Heart left ventricle (tissue), 16 donors: Measurements from ENCODE around the gene DEPP1. TPM values are rescaled to one million over a fixed set of nuclear protein-coding genes. Genes with fewer than 3 reads are reported as not detected.
A peak's percentile ranks its signal among the peaks of the same experiment; 100 is the strongest.
"Not testable (repeated sequence)": the region's sequence is repeated elsewhere in the genome, so short reads cannot be mapped to it uniquely, and the experiment has no call there.

ENCODE experiments used
- ATAC-seq, 4 donors: fragments of 200-7000 bp; cut with Tn5 transposase; one replicate each; pipeline ENCODE4 v1.9.1; 2020 to 2022; ENCODE audit warnings: moderate library complexity in 4 of 4, mild to moderate bottlenecking in 3 of 4, moderate number of reproducible peaks in 1 of 4
- DNase-seq, 5 donors: peaks; one replicate each; pipeline ENCODE4 v3.0.0-alpha.2; 2020
- H3K27ac ChIP-seq, 12 donors: fragments of 200-600 bp; sonication (generic) in 4 of 12; one replicate each; pipeline versions ENCODE4 v1.5.0 to v1.8.0; 2016 to 2022; ENCODE audit warnings: mild to moderate bottlenecking in 2 of 12
- H3K27me3 ChIP-seq, 9 donors: fragments of 200-600 bp; sonication (generic) in 2 of 9; one replicate each; pipeline versions ENCODE4 v1.5.1 to v1.8.0; 2016 to 2022; ENCODE audit warnings: mild to moderate bottlenecking in 3 of 9
- H3K36me3 ChIP-seq, 9 donors: fragments of 200-600 bp; sonication (generic) in 2 of 9; one replicate each; pipeline versions ENCODE4 v1.5.0 to v1.8.0; 2018 to 2022; ENCODE audit warnings: mild to moderate bottlenecking in 2 of 9
- H3K4me1 ChIP-seq, 12 donors: fragments of 200-600 bp; sonication (generic) in 4 of 12; one replicate each; pipeline versions ENCODE4 v1.5.0 to v1.8.0; 2016 to 2022; ENCODE audit warnings: mild to moderate bottlenecking in 3 of 12
- H3K4me3 ChIP-seq, 12 donors: fragments of 200-600 bp; sonication (generic) in 4 of 12; one replicate each; pipeline versions ENCODE4 v1.5.0 to v1.8.0; 2017 to 2022; ENCODE audit warnings: mild to moderate bottlenecking in 9 of 12, moderate library complexity in 4 of 12
- H3K9me3 ChIP-seq, 12 donors: fragments of 200-600 bp; sonication (generic) in 4 of 12; one replicate each; pipeline versions ENCODE4 v1.5.0 to v1.8.0; 2016 to 2022; ENCODE audit warnings: mild to moderate bottlenecking in 1 of 12
- CTCF ChIP-seq, 12 donors: fragments of 200-600 bp; sonication (generic) in 4 of 12; IDR thresholded peaks; one replicate each; pipeline versions ENCODE4 v1.5.0 to v1.8.0; 2018 to 2022; ENCODE audit warnings: antibody characterized with exemption in 12 of 12, mild to moderate bottlenecking in 5 of 12
- POLR2A ChIP-seq, 2 donors: fragments of 450-650 bp; IDR thresholded peaks; one replicate each; pipeline ENCODE4 v1.6.1; 2017; ENCODE audit warnings: antibody characterized with exemption in 2 of 2, mild to moderate bottlenecking in 2 of 2, moderate library complexity in 2 of 2
- WGBS, 4 donors: extraction: QIAGEN DNeasy Blood & Tissue Kit in 2 of 4; methylation state at CpG; one replicate each; pipeline versions ENCODE4 v1.1.5 to v1.1.7; 2013 to 2018; 5-methylcytosine and 5-hydroxymethylcytosine counted together
- intact Hi-C, 10 donors: fragments of 100-400 bp; cut with DNase I; formaldehyde crosslinking; loops; one replicate each; pipeline versions ENCODE4 v1.11.1 to v1.14.2; 2022
- long read RNA-seq, 3 donors: library from polyadenylated mRNA; unstranded; transcript quantifications; one replicate each; pipeline ENCODE4 v2.0.0, GENCODE V29; 2020 to 2021
- polyA plus RNA-seq, 2 donors: library from polyadenylated mRNA; stranded (reverse); fragments of 200-250 nt; gene quantifications; one replicate each; pipeline ENCODE4 v1.2.3, GENCODE V29; 2013
- total RNA-seq, 9 donors: library from RNA; depleted of rRNA in 2 of 9; stranded (reverse); fragments of >200 nt in 2 of 9; fragmentation: NEBNext Ultra II Directional in 3 of 9; extraction: Animal tissue kit (Norgen Biotek cat#: 25700) in 3 of 9; gene quantifications; one replicate each; pipeline versions ENCODE4 v1.1.0 to v1.2.4, GENCODE V29; 2016 to 2023
- donor health status: ischemic (EF 13 %, LVEDD 7.1; RV severe dilation, severe dysfunction).
- donor health status: healthy with polysubstance abuse.
- donor health status: DM: no; HTN: yes; CAD: no.
- donor health status: DM: no; HTN: no; CAD: no.
- donor health status: ischemic (EF 25% LVEDD 6.9; RV normal size, moderate dysfunction).
- donor health status: ischemic (EF 25% LVEDD 5.7; RV mildly dilated, moderate dysfunction).
- donor health status: healthy.
- donor health status: DM: yes; HTN: yes; CAD: no.
- donor health status: ischemic (EF 35%, LVEDD 5.7; RV mildly dilated, moderate dysfunction).
- donor health status: nonischemic (EF 11% LVEDD 7.7; RV severe dilation, severe dysfunction).
- donor health status: DM: yes; HTN: yes; CAD: no.
- donor health status: PGD.
- donor health status: ischemic (EF 29% LVEDD 5.4; RV normal size, mild dysfunction).
- donor health status: nonischemic (EF 23%, LVEDD 6.1; RV moderate dilation, normal function).

The DEPP1 gene, protein sequence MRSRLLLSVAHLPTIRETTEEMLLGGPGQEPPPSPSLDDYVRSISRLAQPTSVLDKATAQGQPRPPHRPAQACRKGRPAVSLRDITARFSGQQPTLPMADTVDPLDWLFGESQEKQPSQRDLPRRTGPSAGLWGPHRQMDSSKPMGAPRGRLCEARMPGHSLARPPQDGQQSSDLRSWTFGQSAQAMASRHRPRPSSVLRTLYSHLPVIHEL
- total RNA-seq (10 to 100 TPM; 11.0 to 76.5 (median 22.7) TPM), polyA plus RNA-seq (10 to 100 TPM; 19.1 to 37.9 TPM)
- long read RNA-seq, donor 1, transcript DEPP1-201 (2 exons, 2,120 nt) = major isoform, 7 of 14 reads
- long read RNA-seq, donor 1, partial matches to known transcripts = 0 of 14 reads
- long read RNA-seq, donor 1, other reads (novel, unspliced or antisense) = 7 of 14 reads
- long read RNA-seq, donor 2, transcript DEPP1-201 (2 exons, 2,120 nt) = major isoform, 29 of 36 reads
- long read RNA-seq, donor 2, partial matches to known transcripts = 0 of 36 reads
- long read RNA-seq, donor 2, other reads (novel, unspliced or antisense) = 7 of 36 reads
- long read RNA-seq, donor 3, partial matches to known transcripts = 0 of 10 reads
- long read RNA-seq, donor 3, other reads (novel, unspliced or antisense) = 7 of 10 reads

DNA sequence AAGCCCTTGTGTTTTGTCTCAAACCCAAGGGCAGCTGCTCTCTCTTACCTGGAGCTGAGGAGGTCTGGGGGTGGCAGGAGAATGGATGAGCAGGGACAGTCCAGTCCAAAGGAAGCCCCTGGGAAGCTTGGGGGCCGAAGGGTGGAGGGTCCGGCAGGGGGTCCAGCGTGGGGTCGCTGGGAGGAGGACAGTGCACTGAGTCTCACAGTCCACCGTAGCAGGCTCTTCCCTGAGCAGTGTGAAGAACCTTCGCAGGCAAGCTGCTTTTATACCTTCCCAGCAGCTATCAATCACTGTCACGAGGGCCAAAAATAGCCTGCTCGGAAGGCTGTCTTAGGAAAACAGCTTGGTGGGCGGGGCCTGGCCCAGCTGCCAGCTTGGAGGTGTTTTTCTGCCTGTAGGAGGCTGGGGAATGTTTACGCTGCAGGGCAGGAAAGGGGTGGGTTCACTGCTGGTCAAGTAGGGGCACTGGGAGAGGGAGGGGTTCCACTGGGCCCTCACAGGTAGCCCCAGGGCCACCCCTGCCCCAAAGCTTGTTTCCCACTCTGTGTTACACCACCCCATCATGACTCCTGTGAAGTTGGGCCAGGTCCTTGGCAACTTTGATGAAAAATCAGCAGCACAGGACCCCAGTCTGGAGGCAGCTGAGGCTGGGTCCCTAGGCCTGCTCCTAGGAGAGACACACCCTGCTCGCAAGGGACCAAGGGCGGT lies at the start of gene DEPP1:
DEPP1 (minus strand) TSS at position 240 of the 711 bp plus-strand sequence. CDS start 779 bp downstream, outside the sequence.
- Histone ChIP-seq H3K27me3 (no peaks in the 10 kb centered on the region), H3K9me3 (no peaks in the 10 kb centered on the region), H3K4me1 (peaks cover 13 to 100% (median 85%) of the 10 kb centered on the region in 12 donors), H3K27ac (peak within 1 kb of the TSS; percentile 62 to 97 (median 87)), H3K4me3 (peak within 1 kb of the TSS; percentile 35 to 92 (median 68)), H3K36me3 (peaks cover 0 to 51% (median 16%) of the 10 kb centered on the region in 9 donors)
- TF ChIP-seq POLR2A (IDR thresholded peaks at IDR 0.05) = peak; percentile 98 to 100
- TF ChIP-seq CTCF (IDR thresholded peaks at IDR 0.05) = peak in 5 of 12 donors; percentile 10 to 43 (median 27)
- peak; percentile 91 to 96 (median 93) for DNase-seq
- intact Hi-C loops = loop anchor here in 6 of 10 donors (1.0 to 10.0 kb wide), 6 partner anchors 18 to 1304 kb away; partner anchors contain the start of genes RASSF4 (in 1 of the 6) and ZNF22 (in 1 of the 6)
- ATAC-seq = peak; percentile 49 to 67 (median 56)
- WGBS, 4 donors = 8 to 14% (median 11%) methylated on average over 9 to 12 of the region's 12 CpGs

DNA sequence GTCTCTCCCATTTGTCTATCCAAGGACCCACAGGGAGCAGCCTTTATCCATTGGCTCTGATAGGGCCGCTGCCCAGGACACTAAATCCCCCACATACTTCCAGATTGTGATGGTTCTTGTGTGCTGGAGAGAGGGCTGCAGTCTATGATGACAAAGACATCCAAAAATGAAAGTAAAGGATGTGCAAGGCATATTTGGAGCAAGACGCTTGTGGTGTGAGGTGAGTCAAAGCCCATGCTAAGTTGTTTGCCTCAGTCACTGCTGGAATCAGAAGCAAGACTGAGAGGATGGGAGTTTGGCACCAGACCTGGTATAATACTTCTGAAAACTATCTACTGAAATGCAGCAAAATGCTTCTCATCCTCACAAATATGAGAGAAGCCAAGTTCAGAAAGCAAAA lies 44.8 kb upstream of the DEPP1 start:
- intact Hi-C loops = loop anchor here in 1 of 10 donors (10.0 kb wide), 1 partner anchor 191 kb away; no protein-coding TSS in a partner anchor
- DNase-seq (no peak), ATAC-seq (no peak)
- H3K4me3 ChIP-seq = no peak overlapping the region
- TF ChIP-seq POLR2A (IDR thresholded peaks at IDR 0.05) (no peak), CTCF (IDR thresholded peaks at IDR 0.05) (no peak)
- 64 to 90% (median 81%) methylated on average over 2 of the region's 2 CpGs for WGBS, 4 donors
- H3K27ac ChIP-seq = no peak overlapping the region
- H3K36me3 ChIP-seq = no peaks in the 10 kb centered on the region
- peaks cover 0 to 22% (median 4%) of the 10 kb centered on the region in 12 donors for H3K9me3 ChIP-seq
- H3K27me3 ChIP-seq = no peaks in the 10 kb centered on the region
- no peaks in the 10 kb centered on the region for H3K4me1 ChIP-seq

DNA sequence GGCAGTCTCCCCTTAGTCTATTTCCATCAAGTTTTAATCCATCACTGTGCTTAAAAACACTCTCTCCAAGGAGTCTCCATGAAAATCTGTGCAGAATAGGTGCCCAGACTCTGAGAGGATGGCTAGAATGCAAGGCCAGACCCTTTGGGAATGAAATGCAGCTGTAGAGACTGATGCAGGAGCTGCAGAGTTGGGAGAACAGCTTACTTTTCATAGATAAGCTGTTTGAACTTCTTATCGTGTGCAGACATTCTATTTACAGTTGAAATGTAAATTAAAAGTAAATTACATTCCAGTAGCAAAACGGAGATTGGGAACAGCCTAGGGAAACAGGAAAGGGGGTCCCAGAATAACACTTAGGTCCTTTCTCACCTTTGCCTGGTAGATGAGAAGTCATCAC lies 37.0 kb upstream of the DEPP1 start:
- H3K36me3 ChIP-seq = no peaks in the 10 kb centered on the region
- no peak overlapping the region for H3K27ac ChIP-seq
- WGBS, 4 donors = 48 to 57% (median 52%) methylated on average over 2 of the region's 2 CpGs
- ATAC-seq = no peak
- intact Hi-C loops = no loop called here
- no peaks in the 10 kb centered on the region for H3K27me3 ChIP-seq
- no peak overlapping the region for H3K4me3 ChIP-seq
- no peak for TF ChIP-seq POLR2A (IDR thresholded peaks at IDR 0.05)
- no peak for TF ChIP-seq CTCF (IDR thresholded peaks at IDR 0.05)
- no peak for DNase-seq
- H3K9me3 ChIP-seq = no peaks in the 10 kb centered on the region
- H3K4me1 ChIP-seq = no peaks in the 10 kb centered on the region

GRCh38 chr10:45014557-45014956 lies 35.9 kb upstream of the DEPP1 start:
- not testable (repeated sequence) for DNase-seq
- 82 to 90% (median 86%) methylated on average over 6 to 10 of the region's 10 CpGs for WGBS, 4 donors

More at GRCh38 chr10:45014557-45014956, 35.9 kb upstream of the DEPP1 start:
- intact Hi-C loops, H3K9me3 ChIP-seq, H3K4me3 ChIP-seq, H3K36me3 ChIP-seq, H3K4me1 ChIP-seq, H3K27ac ChIP-seq, ATAC-seq, H3K27me3 ChIP-seq: not testable (repeated sequence)
